Measurements from ENCODE around the gene FKBP10.

The FKBP10 gene

DNA sequence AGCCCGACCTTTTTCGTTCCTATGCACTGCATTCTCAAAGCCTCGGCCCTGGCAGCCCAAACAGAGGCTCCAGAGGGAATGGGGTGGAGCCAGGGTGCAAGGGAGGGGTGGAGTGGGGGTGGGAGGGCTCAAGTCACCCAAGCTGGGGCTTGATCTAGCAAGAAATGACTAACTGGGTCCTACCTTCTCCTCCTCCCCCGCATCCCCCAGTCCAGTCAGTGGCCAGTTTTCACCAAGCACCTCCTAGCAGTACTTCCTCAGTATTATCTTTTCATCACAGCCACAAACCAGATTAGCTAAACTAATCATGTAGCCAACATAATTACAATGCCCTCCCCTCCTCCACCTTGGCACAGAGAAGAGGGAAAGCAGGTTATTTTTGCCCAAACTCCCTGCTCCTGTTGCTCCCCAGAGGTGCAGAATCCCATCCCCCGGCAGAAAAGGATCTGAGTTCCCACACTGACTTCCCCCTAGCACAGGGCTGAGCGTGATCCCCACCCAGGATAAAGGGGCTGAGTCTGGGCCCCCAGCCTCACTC is 28.5 kb upstream of the FKBP10 start:
- ChIA-PET CTCF (interaction anchor here (1.3 to 3.5 kb wide), 2 partner anchors 16 to 36 kb away, joined by 3 to 28 read pairs; no protein-coding TSS in a partner anchor), POLR2A (interaction anchor here (2.9 to 4.6 kb wide), 5 partner anchors 9 to 95 kb away, joined by 11 to 46 read pairs (median 40); partner anchors contain the start of genes EIF1, FKBP10 and P3H4)
- TF ChIP-seq ELF4 (IDR thresholded peaks at IDR 0.05) (no peak), FOXM1 (IDR thresholded peaks at IDR 0.05; ENCODE audit: borderline replicate concordance) (no peak), CTBP1 (IDR thresholded peaks at IDR 0.05; ENCODE audit: borderline replicate concordance) (no peak), BHLHE40 (IDR thresholded peaks at IDR 0.05; ENCODE audit: borderline replicate concordance) (no peak), LEF1 (IDR thresholded peaks at IDR 0.05; ENCODE audit: borderline replicate concordance) (no peak), HDGF (IDR thresholded peaks at IDR 0.05; ENCODE audit: borderline replicate concordance) (no peak), SUZ12 (IDR thresholded peaks at IDR 0.05) (no peak), NFRKB (IDR thresholded peaks at IDR 0.05) (no peak), L3MBTL2 (conservative IDR thresholded peaks at IDR 0.05) (no peak), FOXA1 (IDR thresholded peaks at IDR 0.05) (no peak), ZNF384 (IDR thresholded peaks at IDR 0.05) (no peak)
- DNase-seq (ENCODE audit: extremely low spot score), result no peak

DNA sequence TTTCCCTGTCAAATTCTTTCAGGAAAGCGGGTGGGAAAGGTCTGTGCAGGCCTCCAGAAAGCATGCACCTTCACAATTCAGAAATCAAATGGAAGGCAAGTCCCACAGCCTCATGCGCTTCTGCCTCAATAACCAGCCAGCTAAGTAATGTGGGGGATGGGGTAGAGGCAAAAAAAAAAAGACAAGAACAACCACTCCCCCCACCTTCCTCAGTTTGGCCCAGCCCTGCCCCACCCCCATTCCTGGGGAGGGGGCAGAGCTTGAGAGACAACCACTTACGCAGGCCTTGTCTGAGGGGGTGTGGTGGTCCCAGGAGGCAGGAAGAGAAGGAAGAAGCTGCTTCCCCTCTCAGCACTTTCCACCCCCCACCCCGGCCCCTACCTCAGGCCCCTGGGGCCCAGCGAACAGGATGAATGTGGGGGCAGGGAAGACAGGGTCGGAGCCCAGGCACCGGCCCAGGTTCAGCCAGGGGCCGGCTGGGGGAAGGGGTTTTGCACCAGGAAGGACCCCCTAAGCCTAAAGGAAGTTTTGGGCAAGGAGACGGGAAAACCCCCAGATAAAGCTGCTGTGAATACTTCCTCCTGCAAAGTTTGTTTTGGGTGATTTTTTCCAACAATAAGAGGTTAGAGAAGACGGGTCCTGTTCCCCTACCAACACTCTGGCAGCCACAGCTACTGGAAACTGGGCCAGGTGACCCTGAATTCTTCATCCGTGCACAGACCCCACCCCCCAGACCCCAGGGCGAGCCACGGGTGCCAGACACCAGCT is 27.5 kb upstream of the FKBP10 start:
- no peak for DNase-seq (ENCODE audit: extremely low spot score)
- TF ChIP-seq, protein P1, sequence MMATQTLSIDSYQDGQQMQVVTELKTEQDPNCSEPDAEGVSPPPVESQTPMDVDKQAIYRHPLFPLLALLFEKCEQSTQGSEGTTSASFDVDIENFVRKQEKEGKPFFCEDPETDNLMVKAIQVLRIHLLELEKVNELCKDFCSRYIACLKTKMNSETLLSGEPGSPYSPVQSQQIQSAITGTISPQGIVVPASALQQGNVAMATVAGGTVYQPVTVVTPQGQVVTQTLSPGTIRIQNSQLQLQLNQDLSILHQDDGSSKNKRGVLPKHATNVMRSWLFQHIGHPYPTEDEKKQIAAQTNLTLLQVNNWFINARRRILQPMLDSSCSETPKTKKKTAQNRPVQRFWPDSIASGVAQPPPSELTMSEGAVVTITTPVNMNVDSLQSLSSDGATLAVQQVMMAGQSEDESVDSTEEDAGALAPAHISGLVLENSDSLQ (IDR thresholded peaks at IDR 0.05), result no peak
- TF ChIP-seq NFRKB (IDR thresholded peaks at IDR 0.05), result no peak
- TF ChIP-seq ELF4 (IDR thresholded peaks at IDR 0.05), result no peak
- no peak for TF ChIP-seq LEF1 (IDR thresholded peaks at IDR 0.05; ENCODE audit: borderline replicate concordance)
- ChIA-PET CTCF (interaction anchor here (0.6 to 3.5 kb wide), 12 partner anchors 8 to 120 kb away, joined by 3 to 32 read pairs (median 9); partner anchors contain the start of gene EIF1), POLR2A (interaction anchor here (0.9 to 4.6 kb wide), 11 partner anchors 10 to 134 kb away, joined by 5 to 46 read pairs (median 12); partner anchors contain the start of genes ACLY, EIF1, FKBP10 and P3H4)

DNA sequence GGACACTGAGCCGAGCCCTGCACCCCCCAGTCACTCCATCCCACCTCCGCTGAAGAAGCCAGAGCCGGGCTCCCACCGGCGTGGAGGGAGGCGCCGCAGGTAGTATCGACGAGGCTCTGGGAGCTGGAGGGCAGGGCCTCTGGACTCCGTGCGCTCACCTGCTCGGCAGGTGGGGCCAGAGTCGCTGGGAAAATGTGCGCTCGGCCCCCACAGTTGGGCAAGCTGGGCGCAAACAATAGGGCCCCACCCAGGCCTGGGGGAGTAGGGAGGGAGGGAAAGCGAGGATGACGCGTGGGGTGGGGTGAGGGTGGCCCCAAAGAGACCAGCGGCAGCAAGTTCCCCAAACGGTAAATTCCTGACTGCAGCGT is 27.0 kb upstream of the FKBP10 start:
- no peak for TF ChIP-seq ARNT (IDR thresholded peaks at IDR 0.05)
- TF ChIP-seq FOXM1 (IDR thresholded peaks at IDR 0.05; ENCODE audit: borderline replicate concordance), result no peak
- TF ChIP-seq, protein P1 (IDR thresholded peaks at IDR 0.05), result no peak
- TF ChIP-seq CTBP1 (IDR thresholded peaks at IDR 0.05; ENCODE audit: borderline replicate concordance), result no peak
- ChIA-PET CTCF (interaction anchor here (0.6 to 3.5 kb wide), 21 partner anchors 9 to 133 kb away, joined by 3 to 32 read pairs (median 6); partner anchors contain the start of genes ACLY and EIF1), POLR2A (interaction anchor here (0.9 to 4.6 kb wide), 16 partner anchors 9 to 133 kb away, joined by 3 to 46 read pairs (median 10); partner anchors contain the start of genes ACLY, EIF1, FKBP10 and P3H4)
- no peak for DNase-seq (ENCODE audit: extremely low spot score)

DNA sequence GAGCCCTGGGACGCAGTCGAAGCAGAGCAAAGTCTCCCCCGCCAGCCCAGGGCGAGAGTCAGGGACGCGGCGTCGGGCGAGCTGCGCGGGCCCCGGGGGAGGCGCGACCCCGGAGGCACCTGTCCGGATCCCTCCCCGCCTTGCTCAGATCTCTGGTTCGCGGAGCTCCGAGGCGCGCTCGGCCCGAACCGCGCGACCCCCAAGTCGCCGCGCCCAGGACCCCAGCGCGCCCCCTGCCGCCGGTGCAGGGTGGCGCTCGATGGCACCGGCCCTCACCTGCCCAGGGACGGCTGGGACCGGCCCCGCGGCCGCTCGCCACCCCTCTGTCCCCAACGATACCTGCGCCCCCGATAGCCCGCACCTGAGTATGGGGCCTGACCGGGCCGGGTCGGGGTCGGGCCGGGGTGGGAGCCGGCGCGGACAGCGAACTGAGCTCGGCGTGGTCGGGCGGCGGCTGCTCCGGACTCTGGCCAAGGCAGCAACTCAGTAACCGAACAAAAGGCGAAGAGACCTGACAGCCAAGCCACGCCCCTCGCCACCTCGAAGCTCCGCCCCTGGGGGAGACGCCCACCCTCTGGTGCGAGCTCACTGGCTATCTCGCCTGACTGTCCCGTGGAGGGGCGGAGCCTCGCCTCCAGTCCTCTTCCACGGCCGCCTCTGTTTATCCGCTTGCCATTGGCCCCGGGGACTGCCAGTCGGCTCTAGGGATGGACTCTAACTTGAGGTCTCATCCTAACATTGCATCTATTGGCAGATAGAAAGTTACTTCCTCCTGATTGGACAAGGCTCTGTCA is 26.4 kb upstream of the FKBP10 start, which contains the start of gene JUP:
TSS of gene JUP (minus strand) at position 485 of the 794 bp plus-strand sequence. CDS start 14,857 bp downstream, outside the sequence.
- POLR2A ChIA-PET, result interaction anchor here (0.6 to 4.6 kb wide), 27 partner anchors 9 to 144 kb away, joined by 3 to 46 read pairs (median 5); partner anchors contain the start of genes ACLY, EIF1, FKBP10 and HAP1
- peak; percentile 100 for DNase-seq (ENCODE audit: extremely low spot score)
- CTCF ChIA-PET, result interaction anchor here (0.6 to 3.5 kb wide), 33 partner anchors 9 to 1114 kb away, joined by 3 to 32 read pairs (median 4); partner anchors contain the start of genes ACLY and EIF1
- TF ChIP-seq, protein P1 (IDR thresholded peaks at IDR 0.05), result peak; percentile 100
- TF ChIP-seq LEF1 (IDR thresholded peaks at IDR 0.05; ENCODE audit: borderline replicate concordance) (no peak; the same call in 1 of the 2 replicates), NFRKB (IDR thresholded peaks at IDR 0.05) (no peak), FOXA1 (IDR thresholded peaks at IDR 0.05) (no peak), SUZ12 (IDR thresholded peaks at IDR 0.05) (no peak), FOXK2 (IDR thresholded peaks at IDR 0.05) (no peak)

DNA sequence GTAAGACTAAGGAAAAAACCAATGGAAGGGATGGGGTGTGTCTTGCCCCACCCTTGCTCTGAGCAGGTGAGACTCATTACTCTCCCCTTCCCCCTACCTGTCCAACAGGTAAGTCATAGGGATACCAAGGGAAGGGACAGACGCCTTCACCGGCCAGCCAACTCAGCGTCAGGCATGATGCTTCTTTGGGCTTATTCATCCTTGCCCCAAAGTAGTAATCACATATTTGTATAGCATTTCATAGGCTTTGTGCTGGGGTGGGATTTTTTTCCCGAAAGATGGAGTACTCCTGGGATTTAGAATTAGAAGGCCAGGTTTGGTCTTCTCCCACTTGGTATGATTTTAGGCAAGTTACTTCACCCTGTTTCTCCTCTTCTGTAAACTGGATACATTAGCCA is 25.8 kb upstream of the FKBP10 start:
- POLR2A ChIA-PET, result interaction anchor here (0.6 to 4.6 kb wide), 26 partner anchors 8 to 143 kb away, joined by 3 to 46 read pairs (median 6); partner anchors contain the start of genes ACLY, EIF1, FKBP10 and HAP1
- CTCF ChIA-PET, result interaction anchor here (0.6 to 3.5 kb wide), 27 partner anchors 8 to 1114 kb away, joined by 3 to 32 read pairs (median 5); partner anchors contain the start of gene EIF1
- no peak for DNase-seq (ENCODE audit: extremely low spot score)
- TF ChIP-seq FOXK2 (IDR thresholded peaks at IDR 0.05) (no peak), NFRKB (IDR thresholded peaks at IDR 0.05) (no peak), HDGF (IDR thresholded peaks at IDR 0.05; ENCODE audit: borderline replicate concordance) (no peak), BHLHE40 (IDR thresholded peaks at IDR 0.05; ENCODE audit: borderline replicate concordance) (no peak), ELF4 (IDR thresholded peaks at IDR 0.05) (no peak)
- TF ChIP-seq, protein P1 (IDR thresholded peaks at IDR 0.05), result no peak

All from HEK293T (cell line).